Sciatic nerve (tissue), 2 donors: Measurements from ENCODE around the gene E4F1. TPM values are rescaled to one million over a fixed set of nuclear protein-coding genes. Genes with fewer than 3 reads are reported as not detected.
"Not testable (repeated sequence)": the region's sequence is repeated elsewhere in the genome, so short reads cannot be mapped to it uniquely, and the experiment has no call there.

Experiments
- ATAC-seq: fragments of 200-7000 bp; cut with Tn5 transposase; one replicate; pipeline ENCODE4 v1.9.1; 2020; ENCODE audit warnings: mild to moderate bottlenecking, moderate library complexity
- DNase-seq: peaks from one replicate; pipeline ENCODE4 v3.0.0-alpha.2; 2020; ENCODE audit warnings: low spot score
- intact Hi-C: fragments of 100-400 bp; cut with DNase I; formaldehyde crosslinking; loops from one replicate; pipeline ENCODE4 v1.14.2; 2022
- total RNA-seq: library from RNA; stranded (reverse); fragmentation: NEBNext Ultra II Directional; extraction: Animal tissue kit (Norgen Biotek cat#: 25700); gene quantifications from one replicate; pipeline ENCODE4 v1.2.1, GENCODE V29; 2021
- donor health status: DM: no; HTN: no; CAD: no.
- donor health status: DM: no; HTN: no; CAD: no.

E4F1 gene
- total RNA-seq, 1 donor from 2014 or later: 22.3 TPM

DNA sequence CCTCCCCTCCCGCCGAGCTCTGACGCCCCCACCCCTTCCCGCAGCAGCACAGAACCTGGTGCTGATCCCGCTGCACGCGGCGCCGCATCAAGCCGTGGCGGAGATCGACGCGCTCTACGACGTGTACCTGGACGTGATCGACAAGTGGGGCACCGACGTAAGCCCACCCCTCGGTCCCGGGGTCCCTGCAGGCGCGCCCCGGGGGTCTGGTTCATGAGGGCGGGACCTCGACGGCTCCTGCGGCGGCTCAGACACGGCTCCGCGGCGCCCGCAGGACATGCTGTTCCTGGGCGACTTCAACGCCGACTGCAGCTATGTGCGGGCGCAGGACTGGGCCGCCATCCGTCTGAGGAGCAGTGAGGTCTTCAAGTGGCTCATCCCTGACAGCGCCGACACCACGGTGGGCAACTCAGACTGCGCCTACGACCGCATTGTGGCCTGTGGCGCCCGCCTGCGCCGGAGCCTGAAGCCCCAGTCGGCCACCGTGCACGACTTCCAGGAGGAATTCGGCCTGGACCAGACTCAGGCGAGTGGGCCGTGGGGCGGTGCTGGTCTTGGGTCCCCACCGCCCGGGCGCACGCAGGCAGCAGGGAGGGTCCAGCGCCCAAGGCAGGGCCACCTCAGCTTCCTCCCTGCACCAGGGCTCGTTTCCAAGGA lies 14.2 kb downstream of the E4F1 start:
- no peak for DNase-seq
- no peak for ATAC-seq
- intact Hi-C loops: no loop called here

DNA sequence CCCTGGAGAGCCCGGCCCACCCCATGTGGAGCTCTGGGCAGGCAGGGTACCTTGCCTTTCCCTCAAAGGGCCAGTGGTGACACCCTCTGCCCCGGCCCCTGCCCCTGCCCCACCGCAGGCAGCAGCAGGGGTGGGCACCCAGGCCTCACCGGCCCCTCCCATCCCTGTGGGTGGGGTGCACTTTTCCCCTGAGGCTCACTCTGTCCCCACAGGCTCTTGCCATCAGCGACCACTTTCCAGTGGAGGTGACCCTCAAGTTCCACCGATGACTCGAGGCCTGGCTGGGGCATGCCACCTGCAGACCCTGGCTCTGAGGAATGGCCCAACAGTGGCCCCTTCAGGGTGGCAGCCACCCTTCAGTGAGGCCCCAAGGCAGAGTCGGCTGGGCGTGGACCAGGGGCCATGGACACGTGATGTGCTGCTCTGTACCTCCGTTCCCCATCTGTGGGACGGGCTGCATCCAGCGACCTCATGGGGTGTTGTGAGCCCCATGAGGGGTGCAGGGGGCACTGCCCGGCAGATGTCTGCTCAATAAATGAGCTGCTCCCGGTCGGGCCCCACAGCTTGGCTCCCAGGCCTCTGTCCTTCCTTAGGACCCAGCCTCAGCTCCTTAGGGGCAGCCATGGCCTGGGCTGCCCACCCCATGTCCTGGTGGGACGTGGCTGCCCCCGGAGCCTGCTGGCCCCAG lies 14.9 kb downstream of the E4F1 start:
- no peak for ATAC-seq

DNA sequence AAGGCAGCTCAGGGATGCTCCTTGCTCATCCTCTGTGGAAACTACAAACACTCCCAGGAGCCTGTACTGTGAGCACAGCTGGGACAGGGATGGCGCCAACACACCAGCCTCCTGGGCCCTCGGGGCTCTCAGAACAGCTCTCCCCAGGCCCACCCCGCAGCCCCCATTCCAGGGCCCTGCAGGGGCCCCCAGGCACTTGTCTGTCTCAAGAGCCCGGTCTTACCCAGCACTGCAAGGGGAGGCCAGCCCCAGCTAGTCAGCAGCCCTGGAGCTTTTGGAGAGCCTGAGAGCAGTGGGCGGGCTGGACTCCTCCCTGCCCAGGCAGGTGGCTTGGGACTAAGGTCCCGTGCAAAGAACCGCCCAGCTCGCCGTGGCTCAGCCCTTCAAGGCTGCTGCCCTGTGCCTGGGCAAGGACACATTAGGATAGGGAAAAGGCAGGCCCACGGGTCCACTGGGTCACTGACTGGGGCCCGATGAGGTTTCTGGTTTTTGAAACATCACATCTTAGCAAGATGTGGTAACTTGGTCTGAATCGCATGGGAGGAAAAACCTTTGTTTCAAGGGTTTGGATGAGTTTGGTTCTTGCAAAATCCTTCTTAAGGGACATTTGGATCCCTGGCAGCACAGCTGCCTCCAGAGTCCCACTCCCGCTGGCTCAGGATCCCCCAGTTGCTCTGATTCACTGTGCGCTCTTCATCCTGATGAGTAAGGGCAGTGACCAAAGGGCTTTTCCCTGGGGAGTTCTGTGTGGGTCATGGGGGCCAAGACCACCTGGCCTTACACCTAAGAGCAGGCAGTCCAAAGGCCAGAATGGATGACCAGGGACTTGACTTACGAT lies 15.7 kb downstream of the E4F1 start:
- ATAC-seq: no peak
- DNase-seq: no peak
- intact Hi-C loops: no loop called here

More for the DNA sequence above, 14.9 kb downstream of the E4F1 start:
- DNase-seq: no peak
- intact Hi-C loops: no loop called here

DNA sequence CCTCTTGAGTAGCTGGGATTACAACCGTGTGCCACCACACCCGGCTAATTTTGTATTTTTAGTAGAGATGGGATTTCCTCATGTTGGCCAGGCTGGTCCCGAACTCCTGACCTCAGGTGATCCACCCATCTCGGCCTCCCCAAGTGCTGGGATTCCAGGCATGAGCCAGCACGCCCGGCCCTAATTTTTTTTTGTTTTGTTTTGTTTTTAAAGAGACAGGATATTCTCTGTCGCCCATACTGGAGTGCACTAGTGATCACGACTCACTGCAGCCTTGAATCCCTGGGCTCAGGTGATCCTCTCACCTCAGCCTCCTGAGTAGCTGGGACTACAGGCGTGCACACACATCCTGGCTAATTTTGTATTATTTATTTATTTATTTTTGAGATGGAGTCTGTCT lies 16.9 kb downstream of the E4F1 start:
- ATAC-seq, DNase-seq, intact Hi-C loops: not testable (repeated sequence)

DNA sequence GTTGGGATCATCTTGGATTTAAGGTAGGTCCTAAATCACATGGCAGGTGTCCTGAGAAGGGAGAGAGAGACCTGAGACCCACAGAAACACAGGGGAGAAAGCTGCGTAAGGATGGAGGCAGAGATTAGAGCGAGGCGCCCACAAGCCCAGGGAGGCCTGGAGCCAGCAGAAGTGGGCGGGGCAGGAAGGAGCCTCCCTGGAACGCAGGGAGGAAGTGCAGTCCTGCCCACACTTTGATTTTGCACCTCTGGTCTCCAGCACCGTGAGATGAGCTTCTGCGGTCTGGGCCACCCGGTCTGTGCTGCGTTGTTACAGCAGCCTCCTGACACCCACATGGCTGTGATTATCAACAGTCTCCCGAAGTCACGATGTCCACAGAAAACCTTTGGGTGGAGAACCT lies 19.2 kb downstream of the E4F1 start:
- ATAC-seq (no peak), DNase-seq (no peak)
- intact Hi-C loops: no loop called here

DNA sequence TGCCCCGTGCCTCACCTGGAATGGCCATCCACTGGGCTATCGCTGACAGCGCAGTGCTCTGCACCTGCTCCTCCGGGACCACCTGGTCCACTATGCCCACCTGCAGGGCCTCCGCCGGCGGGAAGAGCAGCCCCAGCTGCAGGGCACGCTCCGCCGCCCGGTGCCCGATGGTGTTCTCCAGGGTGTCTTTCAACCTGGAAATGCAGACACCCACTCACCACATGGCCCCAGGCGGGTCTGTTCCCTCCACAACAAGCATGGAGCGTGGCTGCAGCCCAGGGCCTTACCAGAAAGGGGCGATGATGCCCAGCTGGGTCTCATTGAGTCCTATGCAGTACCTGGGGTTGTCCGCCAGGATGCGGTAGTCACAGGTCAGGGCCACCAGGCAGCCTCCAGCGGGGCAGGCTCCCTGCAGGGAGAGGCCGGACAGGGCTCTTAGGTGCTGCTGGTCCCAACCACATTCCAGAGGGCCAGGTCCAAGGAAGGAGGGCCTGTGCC lies 19.7 kb downstream of the E4F1 start:
- intact Hi-C loops: no loop called here
- DNase-seq (no peak), ATAC-seq (no peak)

DNA sequence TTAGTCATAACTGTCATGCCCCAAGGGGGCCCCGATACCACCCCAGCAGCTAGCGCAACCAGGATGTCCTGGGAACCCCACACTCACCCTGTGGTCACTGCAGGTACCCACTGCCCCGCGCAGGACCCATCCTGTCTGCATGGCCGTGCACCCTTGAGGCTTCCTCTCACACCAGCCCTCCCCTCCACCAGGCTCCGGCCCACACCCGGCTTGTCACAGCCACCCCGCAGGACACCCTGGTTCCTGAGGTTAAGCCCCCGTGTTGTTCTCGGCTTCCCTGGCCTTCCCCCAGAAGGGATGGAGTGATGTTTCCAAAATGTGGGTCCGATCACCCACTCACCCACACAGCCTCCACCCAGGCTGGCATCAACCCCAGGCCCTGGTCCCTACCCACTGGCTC lies 20.4 kb downstream of the E4F1 start:
- no peak for ATAC-seq
- intact Hi-C loops: no loop called here
- DNase-seq: no peak

DNA sequence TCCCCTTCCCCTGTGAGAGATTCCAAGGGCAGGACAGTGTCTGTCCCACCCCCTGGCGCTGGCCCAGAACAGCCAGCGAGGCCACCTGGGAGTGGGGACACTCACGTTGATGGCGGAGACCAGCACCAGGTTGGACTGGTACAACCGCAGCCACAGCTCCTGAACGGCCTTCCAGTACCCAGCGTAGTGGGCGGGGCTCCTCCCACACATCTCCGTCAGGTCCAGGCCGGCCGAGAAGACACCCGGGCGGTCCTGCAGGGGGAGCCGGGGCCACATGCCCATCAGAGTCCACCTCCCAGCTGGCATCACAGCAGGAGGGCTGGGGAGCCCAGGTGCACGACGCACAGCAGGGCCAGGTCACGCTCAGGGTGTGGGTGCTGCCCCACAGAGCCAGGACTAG lies 20.9 kb downstream of the E4F1 start:
- no peak for ATAC-seq
- intact Hi-C loops: no loop called here
- no peak for DNase-seq

DNA sequence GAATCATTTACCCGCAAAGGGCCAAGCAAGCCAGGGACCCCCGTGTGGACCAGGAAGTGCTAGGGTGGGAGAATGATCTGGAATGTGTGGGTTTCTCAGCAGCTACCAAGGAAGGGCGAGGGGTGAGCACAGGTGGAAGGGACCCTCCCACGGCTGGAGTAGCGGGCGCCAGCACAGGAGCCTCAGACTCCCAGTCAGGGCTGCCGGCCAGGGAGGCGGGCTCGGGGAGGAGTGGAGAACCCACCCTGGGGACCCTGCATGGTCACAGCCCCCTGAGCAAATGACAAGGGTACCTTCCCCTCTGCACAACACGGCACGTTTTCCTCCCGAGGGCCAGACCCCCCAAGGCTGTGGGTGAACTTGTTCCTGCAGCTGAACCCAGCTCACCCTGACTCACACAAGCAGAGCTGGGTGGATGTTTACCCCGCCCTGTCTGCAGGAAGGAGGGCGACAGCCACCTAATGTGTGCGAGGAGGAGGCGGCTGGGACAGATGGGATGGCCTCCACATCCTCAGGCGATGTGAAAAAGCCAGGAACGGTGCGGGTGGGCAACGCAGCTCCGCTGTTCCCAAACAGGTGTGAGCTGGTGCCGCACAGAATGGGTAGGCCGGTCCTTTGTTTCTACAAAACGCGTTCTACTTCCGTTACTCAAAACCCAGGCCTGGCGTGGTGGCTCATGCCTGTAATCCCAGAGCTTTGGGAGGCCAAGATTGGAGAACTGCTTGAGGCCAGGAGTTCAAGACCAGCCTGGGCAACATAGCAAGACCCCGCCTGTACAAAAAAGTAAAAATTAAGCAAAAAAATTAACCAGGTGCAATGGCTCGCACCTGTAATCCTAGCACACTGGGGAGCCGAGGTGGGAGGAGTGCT lies 21.8 kb downstream of the E4F1 start:
- intact Hi-C loops: no loop called here
- ATAC-seq (no peak), DNase-seq (no peak)

DNA sequence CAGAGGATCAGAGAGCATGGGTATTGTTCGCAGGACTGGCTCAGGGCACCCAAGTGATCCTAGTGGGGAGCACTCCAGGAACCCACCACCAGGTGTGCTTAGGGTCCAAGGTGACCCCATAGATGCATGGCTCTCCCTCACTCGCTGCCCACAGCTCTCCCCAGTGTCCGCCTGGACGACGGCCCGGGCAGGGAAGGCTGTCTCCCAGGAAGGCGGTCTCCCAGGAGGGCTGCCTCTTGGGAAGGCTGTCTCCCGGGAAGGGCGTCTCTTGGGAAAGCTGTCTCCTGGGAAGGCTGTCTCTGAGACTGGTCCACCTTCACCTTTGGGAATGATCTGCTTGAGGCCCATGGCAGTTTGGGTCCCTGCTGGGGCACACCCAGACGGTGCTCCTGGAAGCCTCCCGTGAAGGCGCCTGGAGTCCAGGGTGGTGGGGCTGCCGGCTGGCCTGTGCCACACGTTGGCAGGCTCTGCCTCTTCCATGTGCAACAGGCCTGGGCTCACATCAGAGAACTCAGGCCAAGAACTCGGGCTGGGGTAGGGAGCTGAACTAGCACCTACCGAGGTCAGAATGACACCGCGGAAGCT lies 23.0 kb downstream of the E4F1 start:
- DNase-seq: no peak
- intact Hi-C loops: no loop called here
- no peak for ATAC-seq

DNA sequence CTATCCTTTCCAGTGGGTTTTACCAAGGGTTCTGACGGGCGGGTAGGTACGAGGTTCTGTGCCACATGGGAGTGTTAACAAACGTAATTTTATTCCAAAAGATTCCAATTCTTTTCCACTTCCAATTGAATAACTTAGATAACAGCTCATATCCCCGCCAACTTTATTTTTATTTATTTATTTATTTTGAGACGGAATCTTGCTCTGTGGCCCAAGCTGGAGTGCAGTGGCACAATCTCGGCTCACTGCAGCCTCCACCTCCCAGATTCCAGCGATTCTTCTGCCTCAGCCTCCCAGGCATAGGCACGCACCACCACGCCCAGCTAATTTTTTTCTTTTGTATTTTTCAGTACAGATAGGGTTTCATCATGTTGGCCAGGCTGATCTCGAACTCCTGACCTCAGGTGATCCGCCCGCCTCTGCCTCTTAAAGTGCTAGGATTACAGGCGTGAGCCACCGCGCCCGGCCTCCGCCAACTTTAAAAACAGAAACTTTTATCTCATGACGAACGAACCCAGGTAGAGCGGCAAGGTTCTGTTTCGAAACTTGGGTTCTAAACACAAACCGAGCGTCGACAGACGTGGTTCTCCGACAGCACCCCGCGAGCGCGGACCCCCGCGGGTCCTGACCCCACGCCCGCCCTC lies 27.4 kb downstream of the E4F1 start:
- intact Hi-C loops: no loop called here
- no peak for ATAC-seq

DNA sequence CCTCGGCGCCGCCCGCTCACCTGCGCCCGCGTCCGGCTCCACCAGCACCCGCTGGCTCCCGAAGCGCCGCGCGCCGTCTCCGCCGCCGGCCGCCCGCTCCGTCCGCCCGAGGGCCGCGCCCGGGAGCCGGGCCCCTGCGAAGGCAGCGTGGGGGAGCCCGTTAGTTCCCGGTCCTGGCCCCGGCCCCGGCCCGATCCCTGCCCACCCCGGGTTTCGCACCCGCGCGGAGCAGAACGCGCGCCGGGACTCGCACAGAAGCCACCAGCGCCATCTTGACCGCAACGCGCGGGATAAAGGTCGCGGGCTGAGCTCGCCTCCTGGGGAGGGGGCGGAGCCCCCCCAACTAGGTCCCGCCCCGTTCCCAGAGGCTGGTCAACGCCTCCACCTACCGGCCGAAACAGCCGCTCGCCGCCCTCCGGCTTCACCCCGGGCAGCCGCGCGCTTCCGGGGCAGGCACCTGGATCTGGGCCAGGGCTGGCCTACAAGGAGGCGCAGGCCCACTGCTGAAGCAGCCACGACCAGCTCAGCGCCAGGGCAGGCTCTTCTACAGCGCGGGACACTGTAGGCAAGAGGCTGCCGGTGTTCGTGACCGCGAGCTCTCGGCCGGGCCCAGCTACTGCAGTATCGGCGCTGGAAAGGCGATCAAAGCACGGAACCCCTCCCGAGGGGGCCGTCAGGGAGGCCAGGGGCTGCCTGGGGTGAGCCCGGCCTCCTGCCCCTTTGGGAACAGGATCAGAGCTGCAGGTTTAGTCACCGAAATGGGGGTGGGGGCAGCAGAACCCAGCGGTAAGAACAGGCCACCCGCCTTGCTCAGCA lies 28.1 kb downstream of the E4F1 start, which contains the start of gene ECI1:
ECI1 (minus strand) TSS at position 292 of the 816 bp plus-strand sequence; CDS start at position 271, 21 bp downstream.
- DNase-seq (peak; percentile 98), ATAC-seq (peak; percentile 99)

More for the DNA sequence above, 27.4 kb downstream of the E4F1 start:
- no peak for DNase-seq

DNA sequence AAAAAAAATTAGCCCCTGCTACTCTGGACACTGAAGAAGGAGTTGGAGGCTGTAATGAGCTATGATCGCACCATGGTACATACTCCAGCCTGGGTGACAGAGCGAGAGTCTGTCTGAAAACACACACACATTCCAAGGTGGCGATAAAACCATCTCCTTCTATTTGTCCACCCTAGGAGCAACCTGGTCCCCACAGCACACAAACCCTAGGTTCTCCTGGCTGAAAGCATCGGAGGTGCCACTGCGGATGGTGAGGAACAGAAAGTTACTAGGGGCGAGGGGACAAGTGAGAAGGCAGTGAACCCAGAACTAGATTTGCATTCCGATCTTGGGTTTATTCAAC lies 29.4 kb downstream of the E4F1 start:
- intact Hi-C loops: loop anchor here (1.0 kb wide), 1 partner anchor 232 kb away; no protein-coding TSS in a partner anchor
- ATAC-seq: no peak

More for the DNA sequence above, 28.1 kb downstream of the E4F1 start, which contains the start of gene ECI1:
- intact Hi-C loops: no loop called here

DNA sequence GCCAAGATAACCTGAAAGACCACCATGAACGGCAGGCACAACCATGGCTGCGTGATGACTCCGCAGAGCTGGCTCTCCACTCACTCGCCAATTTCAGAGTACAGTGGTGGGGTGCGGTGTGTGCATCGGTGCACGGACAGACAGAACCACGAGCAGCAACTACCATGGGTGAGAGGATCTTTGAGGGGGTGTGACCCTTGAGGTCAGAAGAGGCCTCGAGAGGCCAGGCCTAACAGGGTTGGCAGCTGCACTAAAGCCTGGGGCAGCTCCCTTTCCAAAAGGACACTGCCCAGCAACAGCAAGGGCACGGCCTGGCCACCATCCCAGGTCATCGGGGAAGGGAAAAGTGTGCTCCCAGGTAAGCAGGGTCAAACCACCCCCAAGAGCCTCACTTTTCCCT lies 29.9 kb downstream of the E4F1 start:
- no peak for DNase-seq
- ATAC-seq: no peak
- intact Hi-C loops: loop anchor here (1.0 kb wide), 1 partner anchor 233 kb away; no protein-coding TSS in a partner anchor

More for the DNA sequence above, 29.4 kb downstream of the E4F1 start:
- DNase-seq: no peak

DNA sequence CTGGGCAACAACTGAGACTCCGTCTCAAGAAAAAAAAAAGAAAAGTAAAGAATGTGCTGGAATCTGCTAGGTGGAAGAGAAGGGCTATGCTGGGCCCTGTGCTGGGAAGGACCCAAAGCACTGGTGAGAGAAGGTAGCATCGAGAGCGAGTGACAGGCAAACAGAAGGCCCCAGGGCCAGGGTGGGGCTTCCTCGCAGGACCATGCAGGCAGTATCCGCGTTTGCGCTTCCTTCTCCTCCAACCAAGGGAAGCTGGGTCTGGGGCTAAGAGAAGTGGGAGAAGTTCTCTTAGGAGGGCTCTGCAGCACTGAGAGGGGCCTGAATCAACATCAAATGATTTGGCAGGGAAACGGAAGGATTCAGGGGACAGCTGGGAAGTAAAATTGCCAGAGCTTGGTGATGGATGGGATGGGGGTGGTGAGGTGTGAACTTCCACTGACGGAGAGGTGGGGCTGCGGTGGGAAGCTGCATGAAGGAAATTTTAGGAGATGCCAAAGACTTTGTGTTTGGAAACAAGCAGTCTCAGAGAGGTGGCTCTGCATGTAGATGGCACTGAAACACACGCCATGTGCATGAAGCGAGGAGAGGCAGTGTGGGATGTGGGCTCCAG lies 33.2 kb downstream of the E4F1 start:
- intact Hi-C loops: loop anchor here (5.0 kb wide), 1 partner anchor 249 kb away; the partner anchor contains the start of gene ZNF598
- DNase-seq (no peak), ATAC-seq (no peak)

DNA sequence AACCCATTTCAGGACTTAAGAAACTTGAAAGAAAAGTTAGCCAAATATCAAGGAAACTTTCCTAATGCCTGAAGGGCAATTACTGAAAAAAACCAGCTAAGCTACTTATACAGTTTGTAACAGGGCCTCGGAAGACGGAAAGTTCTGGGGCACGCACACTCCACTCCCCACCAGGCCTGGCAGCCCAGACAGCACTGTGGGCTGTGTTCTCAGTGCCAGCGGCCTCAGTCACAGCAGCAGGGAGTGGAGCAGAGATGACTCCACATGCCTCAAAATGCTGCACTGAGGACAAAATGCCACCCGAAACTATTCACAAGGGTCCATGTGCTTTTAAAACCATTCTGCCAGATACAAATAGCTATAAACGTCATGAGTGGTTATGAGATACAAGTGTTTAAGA lies 34.3 kb downstream of the E4F1 start:
- ATAC-seq (no peak), DNase-seq (no peak)
- intact Hi-C loops: loop anchor here (5.0 kb wide), 1 partner anchor 250 kb away; the partner anchor contains the start of gene ZNF598
